BE2C (cell line): ENCODE measurements around the gene CASP3.
"Not testable (repeated sequence)": the region's sequence is repeated elsewhere in the genome, so short reads cannot be mapped to it uniquely, and the experiment has no call there.

ENCODE experiments used
- DNase-seq: peaks from one replicate; pipeline ENCODE4 v3.0.0-alpha.2; 2020
- H3K27me3 ChIP-seq: fragments of 250-450 bp; sonication (Bioruptor Pico); 2 replicates; pipeline ENCODE4 v1.5.1; 2020; ENCODE audit warnings: mild to moderate bottlenecking
- H3K36me3 ChIP-seq: fragments of 250-450 bp; sonication (Bioruptor Pico); 2 replicates; pipeline ENCODE4 v1.5.1; 2020; ENCODE audit warnings: mild to moderate bottlenecking
- H3K4me1 ChIP-seq: fragments of 250-450 bp; sonication (Bioruptor Pico); 2 replicates; pipeline ENCODE4 v1.5.1; 2020
- H3K4me3 ChIP-seq: 2 replicates; pipeline ENCODE4 v1.5.1; 2011; ENCODE audit warnings: low read depth, low read length
- H3K9me3 ChIP-seq: fragments of 250-450 bp; sonication (Bioruptor Pico); 2 replicates; pipeline ENCODE4 v1.5.1; 2020
- CTCF ChIP-seq: IDR thresholded peaks from 2 replicates; pipeline ENCODE4 v1.5.1; 2012; ENCODE audit warnings: mild to moderate bottlenecking, low read depth, low read length

The CASP3 gene

GRCh38 chr4:184668511-184669114 is 19.4 kb upstream of the CASP3 start:
- no peaks in the 10 kb centered on the region for H3K27me3 ChIP-seq
- no peak for TF ChIP-seq CTCF
- peaks cover 6% of the 10 kb centered on the region for H3K36me3 ChIP-seq
- DNase-seq: no peak
- H3K4me3 ChIP-seq: no peak overlapping the region
- H3K9me3 ChIP-seq: no peaks in the 10 kb centered on the region
- no peaks in the 10 kb centered on the region for H3K4me1 ChIP-seq

GRCh38 chr4:184668096-184668495 is 18.8 kb upstream of the CASP3 start:
- H3K36me3 ChIP-seq: peaks cover 5% of the 10 kb centered on the region
- no peak for TF ChIP-seq CTCF
- no peak overlapping the region for H3K4me3 ChIP-seq
- H3K9me3 ChIP-seq: no peaks in the 10 kb centered on the region
- no peak for DNase-seq
- no peaks in the 10 kb centered on the region for H3K4me1 ChIP-seq
- H3K27me3 ChIP-seq: no peaks in the 10 kb centered on the region

- DNase-seq: no peak
- Histone ChIP-seq H3K27me3 (no peaks in the 10 kb centered on the region), H3K9me3 (no peaks in the 10 kb centered on the region), H3K36me3 (no peaks in the 10 kb centered on the region), H3K4me1 (no peaks in the 10 kb centered on the region), H3K4me3 (no peak overlapping the region)
- TF ChIP-seq CTCF: no peak
These were observed 17.4 kb upstream of the CASP3 start for GRCh38 chr4:184666670-184667069.

- DNase-seq: peak; percentile 26
- H3K4me3 ChIP-seq: no peak overlapping the region
- no peak for TF ChIP-seq CTCF
- H3K4me1 ChIP-seq: no peaks in the 10 kb centered on the region
- no peaks in the 10 kb centered on the region for H3K27me3 ChIP-seq
- H3K9me3 ChIP-seq: no peaks in the 10 kb centered on the region
- H3K36me3 ChIP-seq: no peaks in the 10 kb centered on the region
These were observed 15.4 kb upstream of the CASP3 start for GRCh38 chr4:184664445-184665210.

GRCh38 chr4:184662236-184662635 is 13.0 kb upstream of the CASP3 start:
- Histone ChIP-seq H3K9me3 (no peaks in the 10 kb centered on the region), H3K27me3 (no peaks in the 10 kb centered on the region), H3K36me3 (0 out of 2 replicates have a peak, but pooled peaks cover 3% of the 10 kb centered on the region), H3K4me3 (no peak overlapping the region), H3K4me1 (no peaks in the 10 kb centered on the region)
- DNase-seq: no peak
- TF ChIP-seq CTCF: no peak

- no peak for DNase-seq
- no peaks in the 10 kb centered on the region for H3K27me3 ChIP-seq
- H3K36me3 ChIP-seq: 0 out of 2 replicates have a peak, but pooled peaks cover 3% of the 10 kb centered on the region
- TF ChIP-seq CTCF: no peak
- H3K9me3 ChIP-seq: no peaks in the 10 kb centered on the region
- H3K4me1 ChIP-seq: no peaks in the 10 kb centered on the region
- H3K4me3 ChIP-seq: no peak overlapping the region
These were observed 11.7 kb upstream of the CASP3 start for GRCh38 chr4:184660978-184661377.

GRCh38 chr4:184657820-184658219 is 8.6 kb upstream of the CASP3 start:
- DNase-seq, H3K9me3 ChIP-seq, H3K4me3 ChIP-seq, H3K4me1 ChIP-seq, H3K27me3 ChIP-seq, H3K36me3 ChIP-seq: not testable (repeated sequence)
